OCI-LY3 (cell line): ENCODE results near the gene PALD1.
A peak's percentile ranks its signal among the peaks of the same experiment; 100 is the strongest.

Experiments
- H2AFZ ChIP-seq: fragments of 200-600, 300-600 bp; shearing (Covaris generic); 2 replicates; pipeline ENCODE4 v1.6.0; 2014; ENCODE audit warnings: antibody characterized with exemption, low read depth, low read length
- H3K27ac ChIP-seq: fragments of 200-600, 300-600 bp; sonication (generic); 2 replicates; pipeline ENCODE4 v1.5.1; 2014; ENCODE audit warnings: mild to moderate bottlenecking, low read length, moderate library complexity, mixed read lengths
- H3K27me3 ChIP-seq: fragments of 200-600, 300-600 bp; sonication (generic); 2 replicates; pipeline ENCODE4 v1.6.1; 2014; ENCODE audit warnings: low read depth, low read length, mixed read lengths
- H3K36me3 ChIP-seq: fragments of 200-600, 300-600 bp; sonication (generic); replicated peaks from 2 replicates; pipeline ENCODE3; 2014; ENCODE audit warnings: low read depth, low read length, mixed read lengths
- H3K4me1 ChIP-seq: fragments of 300-600, 200-600 bp; sonication (generic); 2 replicates; pipeline ENCODE4 v1.6.1; 2014; ENCODE audit warnings: low read length, mixed read lengths
- H3K4me2 ChIP-seq: fragments of 200-600, 300-600 bp; sonication (generic); 2 replicates; pipeline ENCODE4 v1.6.1; 2014; ENCODE audit warnings: low read length, mixed read lengths
- H3K4me3 ChIP-seq: fragments of 300-600, 200-600 bp; sonication (generic); 2 replicates; pipeline ENCODE4 v1.5.1; 2014; ENCODE audit warnings: antibody characterized with exemption, mild to moderate bottlenecking, low read length, moderate library complexity
- H3K79me2 ChIP-seq: fragments of 300-600, 200-600 bp; shearing (Covaris generic); 2 replicates; pipeline ENCODE4 v1.6.1; 2014; ENCODE audit warnings: mild to moderate bottlenecking, low read length, mixed read lengths
- H3K9ac ChIP-seq: fragments of 300-600, 200-600 bp; shearing (Covaris generic); 2 replicates; pipeline ENCODE4 v1.6.0; 2014; ENCODE audit warnings: mild to moderate bottlenecking, low read length, moderate library complexity
- H3K9me3 ChIP-seq: fragments of 200-600, 300-600 bp; shearing (Covaris generic); 2 replicates; pipeline ENCODE4 v1.6.1; 2014; ENCODE audit warnings: low read length, mixed read lengths; ENCODE audit not compliant: insufficient read depth
- H4K20me1 ChIP-seq: fragments of 200-600, 300-600 bp; sonication (generic); 2 replicates; pipeline ENCODE4 v1.6.1; 2016; ENCODE audit warnings: low read length, mixed read lengths; ENCODE audit not compliant: insufficient read depth
- EZH2phosphoT487 ChIP-seq: fragments of 200-600 bp; shearing (Covaris generic); IDR thresholded peaks from 2 replicates; pipeline ENCODE4 v1.6.1; 2018; ENCODE audit warnings: antibody characterized with exemption, mixed run types, low read depth
- TF ChIP-seq, protein P1 (sequence below): fragments of 200-600, 300-600 bp; sonication (generic); IDR thresholded peaks from 2 replicates; pipeline ENCODE4 v1.5.1; 2014; ENCODE audit warnings: antibody characterized with exemption, low read length, low read depth

The PALD1 gene

DNA sequence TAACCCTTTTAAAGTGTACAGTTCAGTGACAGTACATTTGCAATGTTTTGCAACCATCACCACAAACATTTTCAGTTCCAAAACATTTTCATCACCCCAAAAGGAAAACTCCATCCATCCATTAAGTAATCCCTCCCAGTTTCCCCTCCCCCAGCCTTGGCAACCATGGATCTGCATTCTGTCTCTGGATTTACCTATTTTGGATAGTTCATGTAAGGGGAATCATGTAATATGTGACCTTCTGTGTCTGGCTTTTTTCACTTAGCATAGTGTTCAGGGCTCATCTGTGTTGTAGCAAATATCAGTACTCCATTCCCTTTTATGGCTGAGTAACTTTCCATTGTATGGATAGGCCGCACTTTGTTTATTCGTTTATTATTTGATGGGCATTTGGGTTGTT, 13.0 kb downstream of the PALD1 start:
- Histone ChIP-seq H3K27ac (peak overlapping the region; percentile 94), H3K79me2 (peaks cover 54% of the 10 kb centered on the region)

DNA sequence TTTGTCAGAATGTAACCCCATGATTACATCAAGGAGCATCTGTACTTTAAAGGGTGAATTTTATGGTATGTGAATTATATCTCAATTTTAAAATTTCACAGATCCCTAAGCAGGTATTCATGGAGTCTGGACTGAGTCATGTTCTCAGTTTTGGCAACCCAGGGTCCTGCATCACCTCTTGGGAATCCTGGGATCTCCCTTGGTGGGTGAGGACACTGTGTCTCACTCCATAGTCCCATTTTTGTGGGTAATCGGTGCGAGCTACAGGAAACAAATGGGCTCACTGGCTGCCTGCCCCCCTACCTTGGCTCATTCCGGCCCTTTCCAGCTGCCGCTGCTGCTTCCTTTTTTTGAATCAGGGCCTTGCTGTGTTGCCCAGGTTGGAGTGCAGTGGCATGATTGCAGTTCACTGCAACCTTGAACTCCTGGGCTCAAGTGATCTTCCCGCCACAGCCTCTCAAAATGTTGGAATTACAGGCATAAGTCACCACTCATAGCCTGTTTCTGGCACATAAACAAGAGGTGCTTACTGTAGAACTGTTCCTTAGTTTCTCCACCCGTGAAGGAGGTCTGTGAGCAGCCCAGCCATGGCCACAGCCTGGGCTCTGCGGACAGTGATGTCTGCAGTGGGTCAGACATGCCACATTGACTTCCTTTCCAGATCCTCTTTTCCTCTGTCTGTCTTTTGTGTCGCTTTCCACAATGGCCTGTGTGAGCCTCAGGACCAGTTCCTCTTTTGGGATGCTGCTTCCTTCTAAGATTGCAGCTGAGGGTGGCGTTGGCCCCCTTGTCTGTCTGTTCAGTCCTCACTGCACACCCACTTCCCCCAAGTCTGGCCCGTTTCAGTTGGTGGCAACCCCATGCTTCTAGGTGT, 14.5 kb downstream of the PALD1 start:
- Histone ChIP-seq H3K4me1 (peaks cover 75% of the 10 kb centered on the region), H3K9ac (peak overlapping the region; percentile 80), H3K27ac (peak overlapping the region; percentile 99), H3K4me2 (peak overlapping the region; percentile 99), H4K20me1 (no peaks in the 10 kb centered on the region), H3K4me3 (peak overlapping the region; percentile 74), H3K27me3 (no peaks in the 10 kb centered on the region), H3K36me3 (no peaks in the 10 kb centered on the region), H2AFZ (no peak overlapping the region), H3K9me3 (peaks cover 4% of the 10 kb centered on the region; the same call in 1 of the 2 replicates), H3K79me2 (peaks cover 58% of the 10 kb centered on the region)
- no peak for TF ChIP-seq EZH2phosphoT487
- TF ChIP-seq, protein P1, sequence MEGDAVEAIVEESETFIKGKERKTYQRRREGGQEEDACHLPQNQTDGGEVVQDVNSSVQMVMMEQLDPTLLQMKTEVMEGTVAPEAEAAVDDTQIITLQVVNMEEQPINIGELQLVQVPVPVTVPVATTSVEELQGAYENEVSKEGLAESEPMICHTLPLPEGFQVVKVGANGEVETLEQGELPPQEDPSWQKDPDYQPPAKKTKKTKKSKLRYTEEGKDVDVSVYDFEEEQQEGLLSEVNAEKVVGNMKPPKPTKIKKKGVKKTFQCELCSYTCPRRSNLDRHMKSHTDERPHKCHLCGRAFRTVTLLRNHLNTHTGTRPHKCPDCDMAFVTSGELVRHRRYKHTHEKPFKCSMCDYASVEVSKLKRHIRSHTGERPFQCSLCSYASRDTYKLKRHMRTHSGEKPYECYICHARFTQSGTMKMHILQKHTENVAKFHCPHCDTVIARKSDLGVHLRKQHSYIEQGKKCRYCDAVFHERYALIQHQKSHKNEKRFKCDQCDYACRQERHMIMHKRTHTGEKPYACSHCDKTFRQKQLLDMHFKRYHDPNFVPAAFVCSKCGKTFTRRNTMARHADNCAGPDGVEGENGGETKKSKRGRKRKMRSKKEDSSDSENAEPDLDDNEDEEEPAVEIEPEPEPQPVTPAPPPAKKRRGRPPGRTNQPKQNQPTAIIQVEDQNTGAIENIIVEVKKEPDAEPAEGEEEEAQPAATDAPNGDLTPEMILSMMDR = no peak

More for the DNA sequence above, 13.0 kb downstream of the PALD1 start:
- H2AFZ ChIP-seq = no peak overlapping the region
- H4K20me1 ChIP-seq = no peaks in the 10 kb centered on the region
- H3K4me3 ChIP-seq = no peak overlapping the region
- peaks cover 7% of the 10 kb centered on the region for H3K36me3 ChIP-seq
- peak overlapping the region; percentile 31; the same call in 1 of the 2 replicates for H3K4me2 ChIP-seq
- H3K9ac ChIP-seq = no peak overlapping the region; the same call in 1 of the 2 replicates
- H3K9me3 ChIP-seq = peaks cover 4% of the 10 kb centered on the region; the same call in 1 of the 2 replicates
- TF ChIP-seq, protein P1 = no peak
- no peak for TF ChIP-seq EZH2phosphoT487
- H3K27me3 ChIP-seq = no peaks in the 10 kb centered on the region
- H3K4me1 ChIP-seq = peaks cover 75% of the 10 kb centered on the region

DNA sequence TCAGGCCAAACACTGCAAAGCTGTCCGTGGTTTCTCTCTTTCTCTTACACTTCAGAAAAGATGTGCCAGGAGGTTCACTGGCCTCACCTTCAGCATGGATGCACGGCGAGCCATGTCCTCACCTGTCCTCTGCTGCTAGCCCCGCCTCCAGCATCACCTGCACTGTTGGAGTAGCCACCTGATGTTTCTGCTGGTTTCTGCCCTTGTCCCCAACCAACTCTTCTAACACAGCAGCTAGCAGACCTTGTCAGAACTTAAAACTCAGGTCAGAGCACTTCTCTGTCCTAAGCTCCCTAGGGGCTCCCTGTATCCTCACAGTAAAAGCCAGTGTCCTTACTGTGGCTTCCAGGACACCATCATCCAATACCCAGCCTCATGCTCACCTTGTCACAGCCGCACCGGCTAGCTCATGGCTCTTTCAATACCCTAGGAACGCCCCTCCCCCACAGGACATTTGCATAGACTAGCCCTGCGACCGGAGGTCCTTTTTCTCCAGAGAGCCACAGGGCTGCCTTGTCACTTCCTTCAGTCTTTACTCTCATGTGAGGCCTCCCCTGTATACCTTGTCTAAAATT, 15.2 kb downstream of the PALD1 start:
- TF ChIP-seq, protein P1 = no peak
- no peak for TF ChIP-seq EZH2phosphoT487
- Histone ChIP-seq H3K9ac (peak overlapping the region; percentile 80), H3K4me3 (peak overlapping the region; percentile 74), H3K27me3 (no peaks in the 10 kb centered on the region), H4K20me1 (no peaks in the 10 kb centered on the region), H3K4me2 (peak overlapping the region; percentile 99), H3K4me1 (peaks cover 75% of the 10 kb centered on the region), H2AFZ (no peak overlapping the region), H3K36me3 (no peaks in the 10 kb centered on the region), H3K79me2 (peaks cover 54% of the 10 kb centered on the region), H3K9me3 (peaks cover 4% of the 10 kb centered on the region; the same call in 1 of the 2 replicates), H3K27ac (peak overlapping the region; percentile 99)

DNA sequence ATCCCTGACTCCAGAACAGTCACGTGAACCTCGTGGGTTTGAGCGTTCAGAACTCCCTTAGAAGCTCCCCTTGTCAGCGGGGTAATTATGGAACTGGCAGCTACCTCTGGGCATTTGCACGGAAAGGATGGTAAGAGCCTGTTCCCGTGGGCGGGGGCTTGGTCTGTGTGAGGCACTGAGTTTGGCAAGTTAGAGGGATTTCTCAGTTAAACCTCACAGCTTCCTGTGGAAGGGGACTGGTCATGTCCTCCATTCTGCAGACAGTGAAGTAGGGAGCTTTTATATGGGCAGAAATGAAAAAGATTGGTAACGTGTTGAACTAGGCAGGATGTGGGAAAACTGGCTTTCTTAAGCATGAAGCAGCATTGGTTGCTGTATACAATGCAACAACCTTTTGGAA, 16.0 kb downstream of the PALD1 start:
- TF ChIP-seq, protein P1 = no peak
- TF ChIP-seq EZH2phosphoT487 = no peak
- peak overlapping the region; percentile 74 for H3K4me3 ChIP-seq
- H3K9ac ChIP-seq = peak overlapping the region; percentile 68
- no peaks in the 10 kb centered on the region for H3K36me3 ChIP-seq
- peak overlapping the region; percentile 99 for H3K4me2 ChIP-seq
- H4K20me1 ChIP-seq = no peaks in the 10 kb centered on the region
- peaks cover 49% of the 10 kb centered on the region for H3K79me2 ChIP-seq
- no peaks in the 10 kb centered on the region for H3K27me3 ChIP-seq
- no peak overlapping the region for H2AFZ ChIP-seq
- H3K27ac ChIP-seq = peak overlapping the region; percentile 99
- peaks cover 4% of the 10 kb centered on the region; the same call in 1 of the 2 replicates for H3K9me3 ChIP-seq
- peaks cover 78% of the 10 kb centered on the region for H3K4me1 ChIP-seq
